HEK293 (cell line): Measurements from ENCODE around the gene ROPN1L.

Experiments used
- AEBP2 ChIP-seq: fragments of 450-650 bp; formaldehyde crosslinking; IDR thresholded peaks from 2 replicates; pipeline ENCODE4 v1.5.1; 2016; ENCODE audit warnings: missing biosample characterization, missing genetic modification characterization, borderline replicate concordance
- GLI2 ChIP-seq: fragments of 450-650 bp; formaldehyde crosslinking; IDR thresholded peaks from 2 replicates; pipeline ENCODE4; 2017; ENCODE audit warnings: missing biosample characterization, missing genetic modification characterization, low read depth, borderline replicate concordance
- GLIS2 ChIP-seq: fragments of 450-650 bp; formaldehyde crosslinking; IDR thresholded peaks from 2 replicates; pipeline ENCODE4 v1.5.1; 2016; ENCODE audit warnings: missing biosample characterization, missing genetic modification characterization
- INSM2 ChIP-seq: fragments of 450-650 bp; formaldehyde crosslinking; IDR thresholded peaks from 2 replicates; pipeline ENCODE4 v1.5.1; 2016; ENCODE audit warnings: missing biosample characterization, missing genetic modification characterization
- PATZ1 ChIP-seq: fragments of 450-650 bp; formaldehyde crosslinking; IDR thresholded peaks from 2 replicates; pipeline ENCODE4 v1.5.1; 2016; ENCODE audit warnings: missing biosample characterization, missing genetic modification characterization
- PRDM10 ChIP-seq: fragments of 450-650 bp; formaldehyde crosslinking; IDR thresholded peaks from 2 replicates; pipeline ENCODE4 v1.5.1; 2016; ENCODE audit warnings: missing biosample characterization, missing genetic modification characterization
- TCF7L2 ChIP-seq: IDR thresholded peaks from 2 replicates; pipeline ENCODE4 v1.6.1; 2011; ENCODE audit warnings: low read depth, mild to moderate bottlenecking, inconsistent platforms, low read length, moderate library complexity, borderline replicate concordance
- TRIM28 ChIP-seq: IDR thresholded peaks from 2 replicates; pipeline ENCODE4 v1.6.1; 2011; ENCODE audit warnings: low read length, control low read depth, borderline replicate concordance
- ZBTB21 ChIP-seq: fragments of 450-650 bp; formaldehyde crosslinking; IDR thresholded peaks from 2 replicates; pipeline ENCODE4 v1.5.1; 2017; ENCODE audit warnings: missing biosample characterization, missing genetic modification characterization
- ZBTB6 ChIP-seq: fragments of 450-650 bp; formaldehyde crosslinking; IDR thresholded peaks from 2 replicates; pipeline ENCODE4 v1.5.1; 2017; ENCODE audit warnings: missing biosample characterization, missing genetic modification characterization
- ZNF175 ChIP-seq: fragments of 450-650 bp; formaldehyde crosslinking; IDR thresholded peaks from 2 replicates; pipeline ENCODE4 v1.5.1; 2016; ENCODE audit warnings: missing biosample characterization, missing genetic modification characterization
- ZNF223 ChIP-seq: fragments of 450-650 bp; formaldehyde crosslinking; IDR thresholded peaks from 2 replicates; pipeline ENCODE4 v1.5.1; 2016; ENCODE audit warnings: missing biosample characterization, missing genetic modification characterization
- ZNF292 ChIP-seq: fragments of 450-650 bp; formaldehyde crosslinking; IDR thresholded peaks from 2 replicates; pipeline ENCODE4 v1.5.1; 2016; ENCODE audit warnings: low read depth, missing biosample characterization, missing genetic modification characterization, borderline replicate concordance
- ZNF350 ChIP-seq: fragments of 450-650 bp; formaldehyde crosslinking; IDR thresholded peaks from 2 replicates; pipeline ENCODE4 v1.5.0; 2017; ENCODE audit warnings: missing biosample characterization, mild to moderate bottlenecking, missing genetic modification characterization
- ZNF354C ChIP-seq: fragments of 450-650 bp; formaldehyde crosslinking; IDR thresholded peaks from 2 replicates; pipeline ENCODE4 v1.5.1; 2016; ENCODE audit warnings: missing biosample characterization, missing genetic modification characterization, low read depth, borderline replicate concordance
- ZNF362 ChIP-seq: fragments of 450-650 bp; formaldehyde crosslinking; IDR thresholded peaks from 2 replicates; pipeline ENCODE4 v1.5.1; 2016; ENCODE audit warnings: missing biosample characterization, missing genetic modification characterization
- ZNF391 ChIP-seq: fragments of 450-650 bp; formaldehyde crosslinking; IDR thresholded peaks from 2 replicates; pipeline ENCODE4 v1.5.1; 2016; ENCODE audit warnings: low read depth, missing biosample characterization, missing genetic modification characterization, borderline replicate concordance
- ZNF449 ChIP-seq: fragments of 450-650 bp; formaldehyde crosslinking; IDR thresholded peaks from 2 replicates; pipeline ENCODE4 v1.5.1; 2017; ENCODE audit warnings: missing biosample characterization, mild to moderate bottlenecking, missing genetic modification characterization, moderate library complexity
- ZNF544 ChIP-seq: fragments of 450-650 bp; formaldehyde crosslinking; IDR thresholded peaks from 2 replicates; pipeline ENCODE4 v1.5.0; 2017; ENCODE audit warnings: missing biosample characterization, missing genetic modification characterization
- ZNF549 ChIP-seq: fragments of 450-650 bp; IDR thresholded peaks from 2 replicates; pipeline ENCODE4 v1.5.1; 2018; ENCODE audit warnings: missing biosample characterization, missing genetic modification characterization, mild to moderate bottlenecking, inconsistent platforms, moderate library complexity
- ZNF561 ChIP-seq: fragments of 450-650 bp; IDR thresholded peaks from 2 replicates; pipeline ENCODE4 v1.5.1; 2018; ENCODE audit warnings: missing biosample characterization, missing genetic modification characterization, borderline replicate concordance
- ZNF596 ChIP-seq: fragments of 450-650 bp; IDR thresholded peaks from 2 replicates; pipeline ENCODE4 v1.5.0; 2018; ENCODE audit warnings: missing biosample characterization, mild to moderate bottlenecking, missing genetic modification characterization, moderate library complexity
- ZNF76 ChIP-seq: fragments of 450-650 bp; formaldehyde crosslinking; IDR thresholded peaks from 2 replicates; pipeline ENCODE4; 2016; ENCODE audit warnings: low read depth, missing biosample characterization, missing genetic modification characterization, borderline replicate concordance
- ZNF776 ChIP-seq: fragments of 450-650 bp; formaldehyde crosslinking; IDR thresholded peaks from 2 replicates; pipeline ENCODE4 v1.5.0; 2017; ENCODE audit warnings: missing biosample characterization, missing genetic modification characterization, borderline replicate concordance
- ZNF785 ChIP-seq: fragments of 450-650 bp; formaldehyde crosslinking; IDR thresholded peaks from 2 replicates; pipeline ENCODE4 v1.5.1; 2016; ENCODE audit warnings: missing biosample characterization, missing genetic modification characterization
- ZSCAN23 ChIP-seq: fragments of 450-650 bp; formaldehyde crosslinking; IDR thresholded peaks from 2 replicates; pipeline ENCODE4 v1.5.1; 2016; ENCODE audit warnings: missing biosample characterization, missing genetic modification characterization

ROPN1L gene

GRCh38 chr5:10485142-10485795, 43.6 kb downstream of the ROPN1L start (continued):
- TF ChIP-seq AEBP2 (tag by site-specific recombination): no peak
- no peak for TF ChIP-seq ZBTB21 (tag by site-specific recombination)
- TF ChIP-seq ZNF76: no peak
- no peak for TF ChIP-seq INSM2 (tag by site-specific recombination)
- TF ChIP-seq TCF7L2: no peak
- TF ChIP-seq ZNF391: no peak
- TF ChIP-seq ZBTB6 (tag by site-specific recombination): no peak
- TF ChIP-seq ZNF549 (tag by site-specific recombination): no peak
- TF ChIP-seq GLI2 (tag by site-specific recombination): peak; percentile 58; the same call in 1 of the 2 replicates
- no peak for TF ChIP-seq ZNF175 (tag by site-specific recombination)
- no peak for TF ChIP-seq ZNF596 (tag by site-specific recombination)
- no peak for TF ChIP-seq ZNF362 (tag by site-specific recombination)
- peak; percentile 40; the same call in 1 of the 2 replicates for TF ChIP-seq PRDM10 (tag by site-specific recombination)
- no peak for TF ChIP-seq ZNF354C (tag by site-specific recombination)
- 0 out of 2 replicates have a peak, but pooled peaks have one; percentile 49 for TF ChIP-seq ZNF561 (tag by site-specific recombination)
- no peak for TF ChIP-seq GLIS2
- no peak for TF ChIP-seq ZNF292 (tag by site-specific recombination)
- TF ChIP-seq ZNF449 (tag by site-specific recombination): no peak
- peak; percentile 70; the same call in 1 of the 2 replicates for TF ChIP-seq TRIM28
- TF ChIP-seq ZNF544 (tag by site-specific recombination): no peak
- peak; percentile 78 for TF ChIP-seq ZNF350 (tag by site-specific recombination)
- TF ChIP-seq ZSCAN23 (tag by site-specific recombination): no peak
- no peak for TF ChIP-seq PATZ1 (tag by site-specific recombination)
- TF ChIP-seq ZNF776: no peak
- no peak for TF ChIP-seq ZNF785 (tag by site-specific recombination)
- TF ChIP-seq ZNF223 (tag by site-specific recombination): no peak
